ENCODE results near the gene FAM117B.

Gene FAM117B

GRCh38 chr2:202818321-202818720 is 183.6 kb downstream of the FAM117B start:
- no peak for DNase-seq

Data from central memory CD4-positive, alpha-beta T cell (primary cell).